ENCODE measurements around the gene SPINK5.

Gene SPINK5

DNA sequence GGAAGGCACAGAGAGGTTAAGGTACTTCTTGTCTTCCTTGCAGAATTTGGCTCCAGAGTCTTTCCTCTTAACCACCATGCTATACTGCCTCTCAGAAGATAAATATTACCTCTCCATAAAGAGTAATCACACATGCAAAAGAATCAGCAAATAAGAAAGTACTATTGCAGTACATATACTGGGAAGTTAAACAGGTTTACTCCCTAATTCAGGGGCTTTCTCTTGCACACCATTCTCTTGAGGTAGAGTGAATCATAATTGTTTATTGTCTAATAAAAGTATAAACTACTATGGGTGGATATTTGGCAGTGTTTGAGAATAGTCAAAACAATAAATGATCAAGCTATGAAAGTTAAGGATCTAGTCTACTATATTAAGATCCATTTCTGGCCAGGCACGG is 40.4 kb downstream of the SPINK5 start:
- TF ChIP-seq TAF1 (IDR thresholded peaks at IDR 0.05; ENCODE audit: borderline replicate concordance, low read depth, low read length) (no peak), POLR2A (IDR thresholded peaks at IDR 0.05; ENCODE audit: low read depth, low read length) (no peak), POLR2AphosphoS5 (IDR thresholded peaks at IDR 0.05; ENCODE audit: low read depth, low read length) (no peak)
- no peak for FAIRE-seq

GRCh38 chr5:148107608-148108007 is 43.8 kb downstream of the SPINK5 start:
- TF ChIP-seq TAF1 (IDR thresholded peaks at IDR 0.05; ENCODE audit: borderline replicate concordance, low read depth, low read length) (no peak), POLR2A (IDR thresholded peaks at IDR 0.05; ENCODE audit: low read depth, low read length) (no peak), POLR2AphosphoS5 (IDR thresholded peaks at IDR 0.05; ENCODE audit: low read depth, low read length) (no peak)
- DNase-seq (ENCODE audit: insufficient read length) (no peak), FAIRE-seq (no peak)

More for the DNA sequence above, 40.4 kb downstream of the SPINK5 start:
- DNase-seq (ENCODE audit: insufficient read length): no peak

DNA sequence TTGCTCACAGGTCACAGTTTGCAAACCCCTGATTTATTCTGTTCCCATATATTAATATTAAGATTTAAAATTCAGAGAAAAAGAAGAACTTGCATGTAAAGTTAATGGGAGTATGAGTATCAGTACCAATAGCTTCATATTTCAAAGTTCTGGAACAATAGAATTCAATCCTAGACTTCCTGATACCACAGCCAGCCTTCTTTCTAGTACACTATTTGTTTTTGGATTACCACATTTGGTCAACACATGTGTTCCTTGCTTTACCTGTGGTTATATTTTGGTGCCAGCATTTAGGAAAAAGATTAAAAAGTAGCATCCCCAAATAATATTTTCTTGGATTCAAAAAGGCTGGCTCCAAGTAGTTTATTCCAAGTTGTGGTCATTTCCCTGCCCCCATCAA is 49.5 kb downstream of the SPINK5 start:
- FAIRE-seq (no peak), DNase-seq (ENCODE audit: insufficient read length) (no peak)
- TF ChIP-seq TAF1 (IDR thresholded peaks at IDR 0.05; ENCODE audit: borderline replicate concordance, low read depth, low read length): no peak
- TF ChIP-seq POLR2A (IDR thresholded peaks at IDR 0.05; ENCODE audit: low read depth, low read length): no peak
- TF ChIP-seq POLR2AphosphoS5 (IDR thresholded peaks at IDR 0.05; ENCODE audit: low read depth, low read length): no peak

- TF ChIP-seq POLR2A (IDR thresholded peaks at IDR 0.05; ENCODE audit: low read depth, low read length) (no peak), POLR2AphosphoS5 (IDR thresholded peaks at IDR 0.05; ENCODE audit: low read depth, low read length) (no peak), TAF1 (IDR thresholded peaks at IDR 0.05; ENCODE audit: borderline replicate concordance, low read depth, low read length) (no peak)
- no peak for FAIRE-seq
- no peak for DNase-seq (ENCODE audit: insufficient read length)
Measured at GRCh38 chr5:148120317-148120716, 56.5 kb downstream of the SPINK5 start.

GRCh38 chr5:148125641-148126040 is 61.9 kb downstream of the SPINK5 start:
- TF ChIP-seq POLR2AphosphoS5 (IDR thresholded peaks at IDR 0.05; ENCODE audit: low read depth, low read length) (no peak), POLR2A (IDR thresholded peaks at IDR 0.05; ENCODE audit: low read depth, low read length) (no peak), TAF1 (IDR thresholded peaks at IDR 0.05; ENCODE audit: borderline replicate concordance, low read depth, low read length) (no peak)
- DNase-seq (ENCODE audit: insufficient read length) (no peak), FAIRE-seq (no peak)

GRCh38 chr5:148135091-148136048 is 71.6 kb downstream of the SPINK5 start:
- DNase-seq (ENCODE audit: insufficient read length) (no peak), FAIRE-seq (no peak)
- no peak for TF ChIP-seq POLR2AphosphoS5 (IDR thresholded peaks at IDR 0.05; ENCODE audit: low read depth, low read length)
- no peak for TF ChIP-seq POLR2A (IDR thresholded peaks at IDR 0.05; ENCODE audit: low read depth, low read length)

DNA sequence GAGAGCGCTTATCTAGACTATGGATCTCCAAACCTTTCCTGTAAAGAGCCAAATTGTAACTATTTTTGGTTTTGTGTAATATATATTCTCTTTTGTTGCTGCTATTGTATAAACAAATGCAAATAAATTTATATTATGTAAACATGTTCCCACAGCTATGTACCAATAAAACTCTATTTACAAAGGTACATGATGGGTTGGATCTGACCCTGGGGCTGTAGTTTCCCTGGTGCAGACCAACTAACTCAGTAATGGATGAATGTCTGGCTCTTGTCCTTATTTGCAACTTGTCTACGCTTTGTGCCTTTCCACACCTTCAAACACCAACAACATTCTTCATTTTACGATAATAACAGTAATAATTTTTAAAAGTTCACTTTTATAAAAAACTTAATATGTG is 77.1 kb downstream of the SPINK5 start:
- TF ChIP-seq POLR2A (IDR thresholded peaks at IDR 0.05; ENCODE audit: low read depth, low read length) (no peak), POLR2AphosphoS5 (IDR thresholded peaks at IDR 0.05; ENCODE audit: low read depth, low read length) (no peak)
- no peak for FAIRE-seq
- DNase-seq (ENCODE audit: insufficient read length): no peak

DNA sequence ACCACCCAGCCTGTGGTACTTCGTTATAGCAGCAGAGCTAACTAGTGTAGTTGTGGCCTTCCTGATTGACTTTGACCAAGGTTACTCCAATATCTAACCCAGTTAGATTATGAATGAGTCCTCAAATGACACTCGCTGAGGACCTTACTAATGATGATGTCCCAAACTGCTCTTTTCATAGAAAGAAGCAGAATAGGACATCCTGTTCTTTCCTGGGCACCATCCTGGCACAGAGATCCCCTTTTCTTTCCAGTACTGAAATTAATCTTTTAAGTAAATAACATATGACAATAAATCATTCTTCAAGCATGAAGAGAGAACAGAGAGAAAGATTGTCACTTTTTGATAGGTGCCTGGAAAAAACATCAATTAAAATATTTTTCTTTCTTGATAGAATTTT is 77.9 kb downstream of the SPINK5 start:
- DNase-seq (ENCODE audit: insufficient read length) (no peak), FAIRE-seq (no peak)
- TF ChIP-seq POLR2A (IDR thresholded peaks at IDR 0.05; ENCODE audit: low read depth, low read length) (no peak), TAF1 (IDR thresholded peaks at IDR 0.05; ENCODE audit: borderline replicate concordance, low read depth, low read length) (no peak), POLR2AphosphoS5 (IDR thresholded peaks at IDR 0.05; ENCODE audit: low read depth, low read length) (no peak)

DNA sequence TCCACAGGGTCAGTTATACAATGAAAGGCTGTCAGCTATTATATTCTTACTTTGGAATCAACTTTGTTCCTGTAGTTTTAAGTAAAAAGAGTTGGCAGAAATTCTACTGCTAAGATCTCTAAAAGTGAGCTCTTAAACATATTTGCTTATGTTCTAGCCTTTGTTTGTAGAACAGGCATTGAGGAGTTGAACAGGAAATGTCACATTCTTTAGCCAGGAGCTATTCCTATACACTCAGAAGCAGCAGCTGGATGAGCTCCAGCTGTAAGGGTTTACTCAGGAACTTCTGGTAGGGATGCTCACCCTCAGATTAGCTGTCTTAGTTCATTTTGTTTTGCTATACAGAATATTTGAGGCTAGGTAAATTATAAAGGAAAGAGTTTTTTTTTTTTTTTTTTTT is 82.1 kb downstream of the SPINK5 start:
- FAIRE-seq (no peak), DNase-seq (ENCODE audit: insufficient read length) (no peak)
- TF ChIP-seq POLR2AphosphoS5 (IDR thresholded peaks at IDR 0.05; ENCODE audit: low read depth, low read length) (no peak), TAF1 (IDR thresholded peaks at IDR 0.05; ENCODE audit: borderline replicate concordance, low read depth, low read length) (no peak), POLR2A (IDR thresholded peaks at IDR 0.05; ENCODE audit: low read depth, low read length) (no peak)

- FAIRE-seq (no peak), DNase-seq (ENCODE audit: insufficient read length) (no peak)
- TF ChIP-seq POLR2A (IDR thresholded peaks at IDR 0.05; ENCODE audit: low read depth, low read length) (no peak), TAF1 (IDR thresholded peaks at IDR 0.05; ENCODE audit: borderline replicate concordance, low read depth, low read length) (no peak), POLR2AphosphoS5 (IDR thresholded peaks at IDR 0.05; ENCODE audit: low read depth, low read length) (no peak)
Measured at GRCh38 chr5:148146487-148146886, 82.7 kb downstream of the SPINK5 start.

DNA sequence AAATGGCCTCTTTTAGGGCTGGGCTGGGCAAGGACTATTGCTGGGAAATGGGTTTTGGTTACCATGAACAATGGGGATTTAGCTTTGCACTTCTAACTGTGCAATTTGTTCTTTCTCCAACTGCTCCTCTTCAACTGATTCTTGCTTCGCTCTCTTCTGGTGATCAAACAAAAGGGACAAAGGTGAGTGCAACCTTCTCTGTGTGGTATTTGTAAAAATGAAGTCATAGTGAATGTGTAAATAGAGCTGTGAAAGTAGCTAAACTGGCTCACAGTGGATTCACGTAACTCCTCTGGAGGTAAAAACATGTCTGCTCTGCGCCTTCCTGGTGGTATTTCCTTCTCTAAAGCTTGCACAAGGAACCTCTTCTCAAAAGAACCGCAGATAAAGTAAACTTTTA is 83.6 kb downstream of the SPINK5 start:
- no peak for FAIRE-seq

DNA sequence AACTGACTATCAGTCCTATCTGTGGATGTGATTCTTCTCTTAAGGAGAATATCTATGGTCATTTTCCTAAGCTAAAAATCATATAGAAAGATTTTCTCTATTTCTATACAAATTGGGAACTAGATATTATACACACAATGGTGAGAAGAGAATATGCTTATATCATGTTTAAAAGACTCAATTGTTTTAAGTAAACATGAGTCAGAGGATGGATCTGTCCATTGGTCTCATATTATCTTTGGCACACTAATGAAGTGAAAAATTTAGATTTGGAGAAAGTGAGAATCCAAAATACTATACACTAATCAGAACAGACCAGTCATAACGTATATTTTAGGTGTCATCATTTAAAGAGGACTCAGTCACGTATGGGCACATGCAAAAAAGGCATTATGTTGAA is 88.1 kb downstream of the SPINK5 start:
- FAIRE-seq (no peak), DNase-seq (ENCODE audit: insufficient read length) (no peak)
- no peak for TF ChIP-seq POLR2AphosphoS5 (IDR thresholded peaks at IDR 0.05; ENCODE audit: low read depth, low read length)
- no peak for TF ChIP-seq TAF1 (IDR thresholded peaks at IDR 0.05; ENCODE audit: borderline replicate concordance, low read depth, low read length)
- TF ChIP-seq POLR2A (IDR thresholded peaks at IDR 0.05; ENCODE audit: low read depth, low read length): no peak

More for the DNA sequence above, 83.6 kb downstream of the SPINK5 start:
- no peak for DNase-seq (ENCODE audit: insufficient read length)
- TF ChIP-seq POLR2A (IDR thresholded peaks at IDR 0.05; ENCODE audit: low read depth, low read length) (no peak), TAF1 (IDR thresholded peaks at IDR 0.05; ENCODE audit: borderline replicate concordance, low read depth, low read length) (no peak)

Data from GM12892 (cell line).